KG1 (cell line): ENCODE results near the gene CEL.
"Not testable (repeated sequence)": the region's sequence is repeated elsewhere in the genome, so short reads cannot be mapped to it uniquely, and the experiment has no call there.

Experiments used
- DNase-seq: peaks from one replicate; lab custom pipeline; 2025; lab: John Stamatoyannopoulos, UW

The CEL gene

DNA sequence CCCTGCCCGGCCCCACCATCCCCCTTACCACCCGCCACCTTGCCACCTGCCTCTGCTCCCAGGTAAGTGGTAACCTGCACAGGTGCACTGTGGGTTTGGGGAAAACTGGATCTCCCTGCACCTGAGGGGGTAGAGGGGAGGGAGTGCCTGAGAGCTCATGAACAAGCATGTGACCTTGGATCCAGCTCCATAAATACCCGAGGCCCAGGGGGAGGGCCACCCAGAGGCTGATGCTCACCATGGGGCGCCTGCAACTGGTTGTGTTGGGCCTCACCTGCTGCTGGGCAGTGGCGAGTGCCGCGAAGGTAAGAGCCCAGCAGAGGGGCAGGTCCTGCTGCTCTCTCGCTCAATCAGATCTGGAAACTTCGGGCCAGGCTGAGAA lies at the start of gene CEL:
TSS of gene CEL (plus strand) at position 218 of the 382 bp plus-strand sequence. CDS start at position 240, 22 bp downstream.
- DNase-seq = not testable (repeated sequence)

GRCh38 chr9:133014696-133015095 lies 47.1 kb upstream of the CEL start:
- no peak for DNase-seq

DNA sequence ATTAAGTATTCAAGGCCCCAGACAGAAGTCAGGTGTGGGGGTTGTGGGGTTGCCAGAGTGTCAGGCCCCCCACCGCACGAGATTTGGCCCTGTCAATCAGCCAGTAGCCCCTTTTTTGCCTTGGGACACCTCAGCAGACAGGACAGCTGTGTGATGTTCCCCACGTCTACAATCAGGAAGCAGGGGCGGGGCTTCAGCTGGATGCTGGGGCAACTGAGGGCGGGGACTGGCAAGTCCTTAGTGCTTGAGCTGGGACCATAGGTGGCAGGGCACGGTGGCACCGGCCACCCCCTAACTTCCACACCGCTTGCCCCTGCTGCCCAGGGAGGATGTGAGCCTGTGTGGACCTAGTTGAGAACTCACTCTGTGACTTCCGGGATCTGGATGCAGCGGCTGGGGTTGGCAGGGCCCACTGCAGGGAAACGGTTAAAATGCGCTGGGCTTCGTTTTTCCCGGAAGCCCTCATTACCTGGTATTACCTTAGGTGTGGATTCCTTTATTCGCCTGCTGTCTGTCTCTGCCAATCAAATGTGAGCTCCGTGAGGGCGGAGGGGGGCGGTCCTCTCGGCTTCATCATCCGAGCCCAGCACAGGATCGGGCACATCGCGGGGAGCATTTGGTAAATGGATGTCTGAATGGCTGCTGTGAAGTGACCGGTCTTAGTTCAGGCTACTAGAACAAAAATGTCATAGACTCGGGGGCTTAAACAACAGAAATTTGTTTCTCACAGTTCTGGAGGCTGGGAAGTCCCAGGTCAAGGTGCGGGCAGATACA lies 38.5 kb upstream of the CEL start:
- DNase-seq = no peak

- no peak for DNase-seq
These were observed 35.4 kb upstream of the CEL start for GRCh38 chr9:133026426-133026825.

DNA sequence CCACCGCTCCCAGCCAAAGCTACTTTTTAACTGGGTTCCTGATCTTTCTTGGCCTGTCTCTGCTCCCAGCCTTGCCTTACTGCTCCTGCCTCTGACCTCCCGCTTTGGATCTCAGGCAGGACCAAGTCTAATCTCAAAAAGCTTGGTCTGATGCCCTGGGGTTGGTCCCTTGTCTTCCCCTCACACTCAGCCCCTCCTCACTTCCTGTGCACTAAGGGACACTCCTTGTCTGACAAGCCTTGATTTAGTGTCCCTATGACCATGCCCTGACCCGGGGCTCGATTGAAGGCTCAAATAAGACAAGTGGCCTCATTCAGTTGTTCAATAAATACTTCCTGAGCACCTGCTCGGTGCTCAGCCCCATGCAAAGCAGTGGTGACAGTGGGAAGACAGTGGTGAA lies 34.6 kb upstream of the CEL start:
- DNase-seq = no peak

- no peak for DNase-seq
These were observed 33.6 kb upstream of the CEL start for GRCh38 chr9:133028221-133028620.

DNA sequence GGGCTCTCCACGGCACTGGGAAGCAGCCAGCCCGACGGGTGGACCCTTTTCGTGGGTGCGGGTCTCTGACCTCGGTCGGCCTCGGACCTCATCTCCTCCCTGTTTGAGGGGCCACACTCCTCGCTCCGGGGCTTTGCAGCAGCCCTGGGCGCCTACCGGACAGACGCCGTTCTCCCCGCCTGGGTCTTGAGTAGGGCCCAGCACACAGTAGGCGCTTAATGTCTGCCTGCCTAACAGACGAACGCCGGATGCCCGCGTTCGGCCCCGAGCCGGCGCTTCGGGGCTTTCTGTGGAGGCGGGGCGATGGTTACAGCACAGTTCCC lies 31.8 kb upstream of the CEL start:
- DNase-seq = no peak

- DNase-seq = peak; percentile 97
These were observed 31.3 kb upstream of the CEL start, which contains the start of gene GTF3C5 for GRCh38 chr9:133030317-133031129. GTF3C5 (plus strand) TSS chr9:133030997; CDS start chr9:133031012, 15 bp downstream.

DNA sequence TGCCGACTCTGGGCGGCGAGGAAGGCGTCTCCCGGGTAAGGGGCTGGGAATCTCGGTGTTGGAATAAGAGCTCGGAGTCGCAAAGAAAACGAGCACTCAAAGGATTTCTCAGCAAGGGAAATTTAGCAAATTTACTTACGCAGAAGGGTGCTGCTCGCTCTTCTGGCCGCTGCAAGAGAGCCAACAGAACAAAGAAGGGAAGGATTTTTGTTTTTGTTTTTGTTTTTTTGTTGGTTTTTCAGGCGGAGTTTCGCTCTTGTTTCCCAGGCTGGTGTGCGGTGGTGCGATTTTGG lies 30.7 kb upstream of the CEL start:
- DNase-seq = no peak

DNA sequence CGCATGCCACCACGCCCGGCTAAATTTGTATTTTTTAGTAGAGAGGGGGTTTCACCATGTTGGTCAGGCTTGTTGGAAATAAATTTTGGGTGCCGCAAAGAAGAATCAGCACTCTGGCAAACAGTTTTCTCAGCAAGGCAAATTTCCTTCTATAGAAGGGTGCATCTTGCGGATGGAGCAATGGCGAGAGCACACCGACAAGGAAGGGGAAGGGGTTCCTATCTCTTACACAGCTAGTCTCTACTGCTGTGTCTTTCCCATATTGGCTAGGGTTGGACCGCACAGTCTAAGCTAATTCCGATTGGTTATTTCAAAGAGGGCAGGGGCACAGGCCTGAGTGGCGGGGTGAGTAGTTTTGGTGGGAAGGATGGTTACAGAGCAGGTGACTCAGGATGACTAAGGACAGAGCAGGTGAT lies 30.3 kb upstream of the CEL start:
- DNase-seq = no peak

GRCh38 chr9:133032171-133032570 lies 29.6 kb upstream of the CEL start:
- DNase-seq = no peak

GRCh38 chr9:133035669-133036068 lies 26.1 kb upstream of the CEL start:
- no peak for DNase-seq

DNA sequence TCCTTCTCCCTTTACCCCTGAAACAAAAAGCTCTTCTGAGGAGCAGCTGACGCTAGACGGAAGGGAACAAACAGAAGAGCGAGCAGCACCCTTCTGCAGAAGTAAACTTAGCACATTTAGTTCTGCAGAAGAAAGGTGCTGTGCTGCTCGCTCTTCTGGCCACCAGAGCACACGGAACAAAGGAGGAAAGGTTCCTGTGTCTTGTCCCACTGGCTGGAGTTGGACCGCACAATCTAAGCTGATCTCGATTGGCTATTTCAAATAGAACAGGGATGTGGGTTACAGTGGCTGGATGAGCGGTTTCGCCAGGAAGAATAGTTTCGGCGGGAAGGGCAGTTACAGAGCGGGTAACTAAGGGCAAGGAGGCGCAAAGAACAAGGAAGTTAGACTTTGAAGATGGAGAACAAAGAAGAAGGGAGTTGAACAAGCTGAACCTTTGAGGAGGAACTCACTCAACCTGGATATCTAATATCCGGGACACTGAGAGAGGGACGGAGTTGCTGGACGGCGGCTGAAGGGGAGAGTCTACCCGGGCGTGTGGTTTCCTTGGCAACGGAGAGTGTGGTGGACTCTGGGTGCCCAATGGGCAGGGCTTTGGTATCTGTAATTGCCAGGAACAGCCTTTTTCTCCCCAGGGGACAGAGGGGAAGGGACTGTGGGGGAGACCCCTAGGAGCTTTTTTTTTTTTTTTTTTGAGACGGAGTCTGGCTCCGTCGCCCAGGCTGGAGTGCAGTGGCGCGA lies 23.8 kb upstream of the CEL start:
- DNase-seq = no peak

- DNase-seq = not testable (repeated sequence)
These were observed 20.8 kb upstream of the CEL start for GRCh38 chr9:133040892-133041479.

- DNase-seq = no peak
These were observed 19.8 kb upstream of the CEL start for GRCh38 chr9:133041958-133042357.

DNA sequence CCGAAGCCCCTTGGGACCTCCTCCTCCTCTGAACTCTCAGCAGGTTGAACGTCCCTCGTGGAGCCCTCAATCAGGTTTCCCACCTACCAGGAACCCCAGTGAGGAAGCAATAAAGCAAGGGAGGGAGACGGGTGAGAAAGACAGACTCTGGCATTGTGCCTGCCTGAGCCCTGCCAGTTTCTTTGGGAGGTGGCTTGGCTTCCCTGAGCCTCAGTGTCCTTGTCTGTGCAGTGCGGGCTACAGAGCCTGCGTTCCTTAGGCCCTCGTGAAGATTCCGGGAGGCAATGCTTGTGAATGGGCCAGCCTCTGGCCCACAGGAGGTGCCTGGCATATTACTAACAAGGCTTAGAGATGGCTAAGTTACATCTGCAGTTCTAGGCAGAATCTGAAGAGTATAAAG lies 19.1 kb upstream of the CEL start:
- no peak for DNase-seq

DNA sequence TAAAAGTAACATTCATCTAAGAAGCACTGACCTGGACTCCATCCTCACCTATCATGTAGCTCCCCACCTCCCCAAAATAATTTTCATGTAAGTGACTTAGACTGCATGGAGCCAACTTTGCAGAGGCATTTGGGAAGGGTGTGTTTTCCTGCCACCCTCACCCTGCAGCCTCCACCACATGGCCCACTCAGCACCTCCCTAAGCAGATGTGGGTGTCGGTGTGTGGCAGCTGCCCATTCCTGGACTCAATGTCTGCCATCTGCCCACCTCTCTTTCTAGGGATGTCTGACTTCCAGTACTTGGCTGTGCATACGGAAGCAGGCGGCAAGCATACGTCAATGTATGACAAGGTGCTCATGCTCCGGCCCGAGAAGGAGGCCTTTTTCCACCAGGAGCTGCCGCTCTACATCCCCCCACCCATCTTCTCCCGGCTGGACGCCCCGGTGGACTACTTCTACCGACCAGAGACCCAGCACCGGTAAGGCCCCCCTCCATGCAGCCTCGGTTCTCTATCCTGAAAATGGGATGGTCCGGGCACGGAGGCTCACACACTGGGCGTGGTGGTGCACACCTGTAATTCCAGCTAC lies 18.2 kb upstream of the CEL start:
- DNase-seq = no peak

GRCh38 chr9:133044125-133044524 lies 17.7 kb upstream of the CEL start:
- DNase-seq = no peak

DNA sequence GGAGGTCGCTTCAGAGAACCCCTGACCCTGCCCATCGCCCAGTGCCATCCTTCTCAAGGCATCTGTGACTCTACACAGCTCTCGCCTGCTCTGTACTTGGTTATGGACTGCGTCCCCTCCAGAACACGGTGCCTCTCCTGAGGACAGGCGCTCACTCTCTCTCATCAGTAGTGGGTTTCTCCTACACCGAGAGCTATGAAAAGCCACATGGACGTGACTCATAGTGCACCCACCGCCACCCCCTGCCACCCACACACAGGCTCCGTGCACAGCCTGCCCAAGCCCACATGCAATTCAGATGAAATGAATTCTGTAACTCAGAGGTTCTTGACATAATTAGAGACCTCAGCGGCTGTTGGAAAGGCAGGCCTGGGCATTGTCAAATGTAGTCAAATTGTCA lies 17.1 kb upstream of the CEL start:
- DNase-seq = no peak

- no peak for DNase-seq
These were observed 16.6 kb upstream of the CEL start for GRCh38 chr9:133045132-133045531.

GRCh38 chr9:133046196-133046899 lies 15.4 kb upstream of the CEL start:
- no peak for DNase-seq

GRCh38 chr9:133046900-133047295 lies 14.9 kb upstream of the CEL start:
- DNase-seq = no peak
